ENCODE results near the gene INO80D.
"Not testable (repeated sequence)": the region's sequence is repeated elsewhere in the genome, so short reads cannot be mapped to it uniquely, and the experiment has no call there.

The INO80D gene

DNA sequence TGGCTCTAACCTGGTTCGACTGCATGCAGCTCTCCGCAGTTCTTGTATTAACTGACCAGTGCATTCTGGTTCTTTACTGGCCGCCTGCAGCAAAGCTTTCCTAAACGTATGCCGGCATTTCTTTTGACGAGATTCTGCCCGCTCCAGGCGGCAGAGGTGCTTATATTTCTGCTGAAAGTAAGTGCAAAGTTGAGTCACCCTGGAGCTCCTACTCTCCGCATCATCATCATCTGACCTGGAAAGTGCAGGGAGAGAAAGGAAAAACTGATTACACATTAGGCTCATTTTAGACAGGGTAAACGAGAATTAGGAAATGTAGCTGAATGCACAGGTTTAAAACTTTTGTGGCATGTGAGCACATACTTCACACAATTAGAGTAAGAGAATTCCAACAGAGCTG is 57.9 kb downstream of the INO80D start:
- no peak for DNase-seq (ENCODE audit: low read depth, low spot score)

DNA sequence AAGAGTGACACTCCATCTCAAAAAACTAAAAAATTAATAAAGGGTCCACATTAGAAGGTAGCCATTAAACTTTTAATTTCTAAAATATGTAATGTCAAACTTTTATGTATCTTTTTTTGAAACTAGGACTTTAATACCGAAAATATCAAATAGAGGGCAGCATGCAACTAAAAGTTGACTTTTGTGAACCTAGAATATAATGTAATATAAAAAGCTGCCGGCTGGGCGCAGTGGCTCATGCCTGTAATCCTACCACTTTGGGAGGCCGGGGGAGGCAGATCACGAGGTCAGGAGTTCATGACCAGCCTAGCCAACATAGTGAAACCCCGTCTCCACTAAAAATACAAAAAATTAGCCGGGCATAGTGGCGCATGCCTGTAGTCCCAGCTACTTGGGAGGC is 62.8 kb downstream of the INO80D start:
- no peak for DNase-seq (ENCODE audit: low read depth, low spot score)

DNA sequence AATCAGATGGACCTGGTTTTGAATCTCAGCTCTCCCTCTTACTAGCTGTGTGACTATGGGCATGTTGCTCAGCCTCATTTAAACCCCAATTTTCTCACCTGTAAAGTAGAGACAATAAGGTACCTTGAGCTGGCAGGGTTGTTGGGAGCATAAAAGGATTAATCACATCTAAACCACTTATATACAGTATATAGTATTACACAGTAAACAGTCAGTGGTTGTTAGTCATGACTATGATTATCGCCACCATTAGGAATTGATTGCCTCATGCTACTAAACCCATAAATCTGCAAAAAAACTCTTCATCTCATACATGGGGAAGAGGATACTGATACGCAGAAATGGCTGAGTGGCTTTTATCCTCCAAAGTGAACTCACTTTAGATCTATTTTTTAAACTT is 65.8 kb downstream of the INO80D start:
- DNase-seq (ENCODE audit: low read depth, low spot score): no peak

DNA sequence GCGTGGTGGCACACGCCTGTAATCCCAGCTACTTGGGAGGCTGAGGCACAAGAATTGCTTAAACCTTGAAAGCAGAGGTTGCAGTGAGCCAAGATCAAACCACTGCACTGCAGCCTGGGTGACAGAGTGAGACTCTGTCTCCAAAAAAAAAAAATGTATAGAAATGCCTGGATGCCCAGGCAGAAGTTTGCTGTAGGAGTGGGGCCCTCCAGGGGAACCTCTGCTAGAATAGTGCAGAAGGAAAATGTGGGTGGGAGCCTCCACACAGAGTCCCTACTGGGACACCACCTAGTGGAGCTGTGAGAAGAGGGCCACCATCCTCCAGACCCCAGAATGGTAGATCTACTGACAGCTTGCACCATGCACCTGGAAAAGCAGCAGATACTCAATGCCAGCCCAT is 70.2 kb downstream of the INO80D start:
- not testable (repeated sequence) for DNase-seq (ENCODE audit: low read depth, low spot score)

DNA sequence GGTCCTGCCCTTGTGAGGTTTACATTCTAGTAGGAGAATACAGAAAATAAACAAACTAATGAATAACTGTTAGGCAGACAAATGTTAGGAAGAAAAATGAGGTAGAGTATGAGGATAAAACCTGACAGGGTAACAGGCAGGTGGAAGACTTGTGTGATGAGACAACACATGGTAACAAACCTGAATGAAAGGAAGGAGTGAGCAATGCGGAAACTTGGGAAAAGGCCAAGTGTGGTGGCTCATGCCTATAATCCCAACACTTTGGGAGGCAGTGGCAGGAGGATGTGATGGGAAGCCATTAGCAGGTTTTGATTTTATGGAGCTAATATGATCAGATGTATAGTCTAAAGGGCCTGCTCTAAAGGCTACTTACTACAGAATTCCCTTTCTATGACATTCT is 74.2 kb downstream of the INO80D start:
- DNase-seq (ENCODE audit: low read depth, low spot score): no peak

DNA sequence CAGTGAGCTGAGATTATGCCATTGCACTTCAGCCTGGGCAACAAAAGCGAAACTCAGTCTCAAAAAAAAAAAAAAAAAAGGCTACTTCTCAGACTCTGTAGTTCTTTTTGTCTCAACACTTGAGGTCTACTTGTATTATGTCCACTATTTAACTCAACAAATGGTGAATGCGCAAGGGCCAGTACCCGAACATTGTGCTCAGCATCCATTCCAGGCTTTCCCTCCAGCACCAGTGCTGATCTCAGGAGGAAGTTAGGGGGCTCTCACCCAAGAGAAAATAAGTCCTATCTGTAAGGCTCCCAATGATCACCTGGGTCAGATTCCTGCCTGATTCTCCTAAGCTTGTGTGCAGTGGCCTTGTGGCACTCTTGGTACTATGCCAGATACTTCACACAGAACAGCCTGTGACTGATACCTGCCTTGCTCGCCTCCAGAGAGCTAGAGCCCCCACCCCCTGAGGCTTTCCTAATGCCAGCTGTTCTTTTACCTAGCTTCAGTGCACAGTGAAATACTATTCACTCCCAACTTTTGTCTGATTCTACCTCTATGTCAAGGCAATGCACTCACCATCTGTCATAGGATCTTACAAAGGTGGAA is 74.9 kb downstream of the INO80D start:
- no peak for DNase-seq (ENCODE audit: low read depth, low spot score)

DNA sequence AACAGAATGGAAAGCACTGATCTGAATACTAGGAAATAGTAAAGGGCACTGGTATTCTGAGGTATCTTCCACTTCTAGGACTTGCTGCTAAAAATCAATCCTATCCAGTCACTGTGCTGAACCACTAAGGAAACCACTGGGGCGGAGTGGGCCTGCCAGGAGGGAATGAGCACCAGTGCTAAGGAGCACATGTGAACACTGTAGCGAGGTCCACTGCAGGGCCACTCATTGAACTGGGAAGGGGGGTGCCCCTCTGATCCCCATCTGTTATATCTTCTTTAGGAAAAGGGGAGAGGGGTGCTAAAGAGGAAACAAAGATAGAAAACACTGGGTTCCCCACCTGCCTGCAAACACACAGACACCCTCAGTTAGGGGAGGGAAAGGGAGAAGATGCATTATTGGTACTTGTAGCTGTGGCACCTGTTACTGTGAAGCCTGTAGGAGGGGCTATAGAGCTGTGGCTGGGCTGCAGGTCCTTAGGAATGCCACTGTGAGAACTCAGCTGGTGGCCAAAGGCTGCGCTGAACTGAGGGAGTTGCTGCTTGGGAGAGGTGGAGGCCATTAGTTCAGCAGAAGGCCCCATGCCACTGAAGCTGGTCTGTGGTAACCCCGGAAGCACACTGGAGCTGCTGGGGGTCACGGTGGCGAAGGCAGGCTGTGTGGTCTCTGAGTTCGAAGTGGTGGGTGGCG is 81.8 kb downstream of the INO80D start:
- no peak for DNase-seq (ENCODE audit: low read depth, low spot score)

DNA sequence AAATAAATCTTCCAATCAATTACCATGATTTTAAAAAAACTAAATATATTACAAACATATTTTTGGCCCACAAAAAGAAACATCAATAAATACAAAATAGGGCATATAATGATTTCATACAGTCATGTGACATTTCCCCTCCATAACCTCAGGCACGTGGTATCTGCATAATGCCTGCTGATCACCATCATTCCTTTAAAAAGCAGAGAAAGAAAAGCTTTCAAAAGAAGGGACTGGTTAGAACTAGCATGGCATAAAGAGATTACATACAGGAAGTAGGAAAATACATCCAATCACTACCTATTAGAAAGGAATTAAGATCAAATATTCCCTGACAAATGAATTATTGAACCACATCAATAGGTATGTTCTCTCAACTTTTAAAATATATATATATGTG is 83.5 kb downstream of the INO80D start:
- DNase-seq (ENCODE audit: low read depth, low spot score): no peak

DNA sequence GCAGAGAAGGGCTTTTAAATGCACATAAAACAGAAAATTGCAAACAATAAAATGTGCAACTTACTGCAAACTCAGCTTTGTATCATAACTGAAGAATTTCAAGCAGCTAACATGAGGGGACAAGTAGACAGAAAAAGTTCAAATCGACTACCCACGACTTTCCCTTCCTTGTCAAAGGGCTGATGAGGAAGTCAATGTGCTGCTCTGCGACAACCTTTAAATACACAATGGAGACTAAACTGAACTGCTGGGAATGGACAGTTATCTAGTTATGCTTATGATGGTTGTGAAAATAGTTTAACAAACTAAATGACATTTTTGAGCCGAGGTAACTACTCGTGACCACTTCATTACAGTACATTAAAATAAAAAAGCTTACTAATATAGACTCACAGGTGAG is 84.1 kb downstream of the INO80D start:
- DNase-seq (ENCODE audit: low read depth, low spot score): no peak

DNA sequence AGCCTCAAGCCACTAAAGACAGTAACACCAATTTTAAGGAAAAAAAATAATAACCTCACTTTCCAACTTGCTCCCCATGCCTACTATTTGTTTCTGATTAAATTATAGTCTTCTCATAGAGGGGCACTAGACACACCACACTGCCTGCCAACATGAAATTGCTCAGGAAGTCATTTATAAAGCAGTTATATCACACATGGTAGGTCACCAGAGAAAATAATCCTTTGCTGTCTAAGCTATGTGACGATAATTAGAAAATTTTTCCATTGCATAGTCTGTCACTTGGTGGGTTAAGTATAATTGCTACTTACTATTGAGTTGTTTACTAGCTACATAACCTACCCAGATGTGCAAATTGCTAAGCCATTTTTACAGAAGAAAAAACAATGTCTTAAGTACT is 85.2 kb downstream of the INO80D start:
- no peak for DNase-seq (ENCODE audit: low read depth, low spot score)

DNA sequence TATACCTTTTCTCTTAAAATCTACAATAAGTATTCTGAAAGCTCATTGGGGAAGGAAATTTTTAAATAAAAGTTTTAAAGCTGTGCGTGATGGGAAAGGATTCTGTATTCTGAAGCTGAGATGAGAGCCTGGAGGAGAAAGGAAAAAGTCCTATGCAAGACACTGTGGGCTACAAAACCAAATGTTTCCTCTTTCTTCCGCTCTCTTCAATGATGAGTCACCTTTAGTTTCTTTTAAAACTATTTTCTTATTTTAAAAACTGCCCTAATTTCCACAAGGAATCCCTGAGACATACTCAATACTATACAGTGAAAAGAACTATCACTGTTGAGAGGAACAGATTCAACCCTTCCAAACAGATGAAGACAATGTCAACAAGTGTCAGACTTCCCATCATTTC is 87.4 kb downstream of the INO80D start:
- DNase-seq (ENCODE audit: low read depth, low spot score): no peak

DNA sequence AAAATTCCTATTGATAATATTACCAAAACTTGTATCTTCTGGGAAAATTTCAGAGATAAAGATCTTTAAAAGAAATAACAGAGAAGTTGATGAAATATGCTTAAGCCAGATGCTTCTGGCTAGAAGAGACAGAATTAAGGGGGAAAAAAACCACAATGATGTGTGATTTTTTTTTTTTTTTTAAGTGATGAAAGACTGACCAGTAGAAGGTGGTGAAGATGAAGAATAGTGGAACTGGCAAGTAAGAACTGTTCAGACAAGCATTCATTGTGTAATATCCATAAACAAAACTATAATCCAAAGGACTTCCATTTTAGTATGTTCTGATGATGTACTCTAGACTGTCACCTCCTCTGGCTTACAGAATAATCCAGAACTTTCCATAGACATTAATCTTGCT is 89.8 kb downstream of the INO80D start:
- no peak for DNase-seq (ENCODE audit: low read depth, low spot score)

DNA sequence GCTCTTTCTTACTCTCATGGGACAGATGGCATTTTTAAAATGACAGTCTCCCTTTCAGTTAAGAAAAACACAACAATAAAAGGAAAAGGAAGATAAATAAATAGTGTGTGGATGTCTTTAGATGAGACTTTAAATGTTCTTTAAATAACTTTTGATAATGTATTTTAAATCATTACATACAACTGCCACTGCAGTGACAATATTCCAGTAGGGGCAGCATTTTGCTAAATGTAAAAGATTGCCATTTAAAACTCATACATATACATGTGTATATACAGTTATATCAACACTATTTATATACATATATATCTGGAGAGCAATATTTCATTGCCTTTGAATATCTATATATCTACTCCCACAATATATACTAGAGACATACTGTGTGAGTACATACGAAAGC is 90.7 kb downstream of the INO80D start:
- no peak for DNase-seq (ENCODE audit: low read depth, low spot score)

DNA sequence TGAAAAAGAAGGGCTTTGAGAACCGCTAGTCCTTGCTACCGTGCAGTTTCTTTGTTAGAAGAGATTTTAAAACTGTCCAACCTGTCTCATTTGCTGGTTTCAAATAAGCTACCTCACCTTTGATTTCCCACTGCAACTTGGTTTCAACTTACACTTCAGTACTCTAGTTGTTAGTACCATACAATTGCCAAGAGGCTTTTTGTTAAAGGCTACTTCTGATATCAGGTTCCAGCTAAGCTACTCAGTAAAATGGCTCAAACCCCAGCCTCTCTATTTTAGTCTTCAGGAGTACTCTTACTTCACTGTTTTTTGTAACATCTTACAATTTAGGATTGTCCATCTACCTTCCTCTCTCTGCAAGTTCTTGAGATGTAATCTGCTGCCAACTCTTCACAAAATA is 91.6 kb downstream of the INO80D start:
- no peak for DNase-seq (ENCODE audit: low read depth, low spot score)

DNA sequence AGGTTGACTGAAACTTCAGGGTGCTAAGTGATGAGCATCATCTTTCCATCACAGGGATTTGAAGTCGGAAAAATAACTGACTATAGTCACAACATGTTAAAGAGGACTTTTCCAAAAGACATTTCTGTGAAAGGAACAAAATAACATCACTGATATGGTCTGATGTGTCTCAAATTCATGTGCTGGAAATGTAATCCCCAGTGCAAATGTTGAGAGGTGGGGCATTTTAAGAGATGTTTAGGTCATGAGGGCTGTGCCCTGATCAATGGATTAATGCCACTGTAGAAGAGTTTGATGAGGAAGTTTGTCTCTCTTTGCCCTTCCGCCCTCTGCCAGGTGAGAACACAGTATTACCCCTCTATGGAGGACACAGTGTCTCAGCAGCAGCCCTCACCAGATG is 95.9 kb downstream of the INO80D start:
- no peak for DNase-seq (ENCODE audit: low read depth, low spot score)

DNA sequence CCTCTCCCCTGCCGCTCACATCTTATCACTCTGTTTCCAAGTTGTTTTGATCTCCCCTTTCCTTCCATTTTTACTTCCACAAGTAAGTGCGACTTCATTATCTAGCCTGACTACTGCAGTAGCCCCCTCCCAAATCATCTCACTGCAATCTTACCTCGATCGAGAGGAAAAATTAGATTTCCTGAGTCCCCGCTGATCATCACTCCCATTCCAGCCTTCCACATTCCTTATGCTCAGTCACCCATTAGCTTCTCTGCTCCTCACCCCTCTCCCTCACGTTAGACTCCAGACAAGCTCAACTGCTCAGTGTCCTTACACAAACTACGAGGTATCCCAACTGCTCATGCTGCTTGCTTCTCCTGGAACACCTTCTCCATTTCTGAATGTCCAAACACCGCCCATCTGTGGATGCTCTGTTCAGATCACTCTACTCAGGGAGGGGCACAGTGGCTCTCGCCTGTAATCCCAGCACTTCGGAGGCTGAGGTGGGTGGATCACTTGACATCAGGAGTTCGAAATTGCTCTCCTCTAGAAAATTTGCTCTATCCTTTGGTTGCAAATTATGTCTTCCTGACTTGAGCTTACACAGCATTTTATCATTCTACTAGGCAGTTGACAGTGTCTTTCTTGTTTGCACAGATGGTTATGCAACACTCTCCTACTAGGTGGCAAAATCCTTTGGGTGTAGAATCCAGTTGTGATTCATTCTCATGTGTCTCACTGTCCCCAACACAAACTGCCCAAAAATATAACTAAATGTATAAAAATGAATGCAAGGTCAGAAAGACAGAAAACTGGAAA is 96.5 kb downstream of the INO80D start:
- no peak for DNase-seq (ENCODE audit: low read depth, low spot score)

DNA sequence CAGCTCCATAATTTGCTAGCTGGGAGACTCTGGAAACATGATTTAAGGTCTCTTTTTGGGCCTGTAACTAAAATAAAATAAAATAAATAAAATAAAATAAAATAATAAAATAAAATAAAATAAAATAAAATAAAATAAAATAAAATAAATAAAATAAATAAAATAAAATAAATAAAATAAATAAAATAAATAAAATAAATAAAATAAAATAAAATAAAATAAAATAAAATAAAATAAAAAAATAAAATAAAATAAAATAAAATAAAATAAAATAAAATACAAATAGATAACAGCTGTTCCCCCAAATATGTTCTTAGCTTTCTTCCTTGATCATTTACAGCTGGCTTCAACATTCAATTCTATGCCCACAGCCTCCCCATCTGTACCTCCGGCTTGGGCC is 97.3 kb downstream of the INO80D start:
- not testable (repeated sequence) for DNase-seq (ENCODE audit: low read depth, low spot score)

DNA sequence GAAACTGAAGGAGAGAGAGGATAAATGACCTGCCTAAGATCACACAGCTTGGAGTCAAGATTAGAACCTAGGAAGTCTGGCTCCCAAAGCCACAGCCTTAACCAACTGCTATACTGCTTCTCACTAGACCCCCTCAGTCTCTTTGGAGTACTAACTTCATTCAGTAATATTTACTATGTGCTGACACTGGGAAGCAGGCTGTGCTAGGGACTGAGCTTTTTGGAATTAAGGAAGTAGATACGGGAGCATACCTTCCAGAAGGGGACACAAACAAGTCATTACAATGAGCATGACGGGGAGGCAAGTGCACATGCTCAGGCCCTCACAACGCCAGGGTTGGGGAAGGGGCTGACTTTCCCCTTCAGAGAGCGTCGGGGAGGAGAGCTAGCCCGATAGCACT is 97.7 kb downstream of the INO80D start:
- DNase-seq (ENCODE audit: low read depth, low spot score): no peak

DNA sequence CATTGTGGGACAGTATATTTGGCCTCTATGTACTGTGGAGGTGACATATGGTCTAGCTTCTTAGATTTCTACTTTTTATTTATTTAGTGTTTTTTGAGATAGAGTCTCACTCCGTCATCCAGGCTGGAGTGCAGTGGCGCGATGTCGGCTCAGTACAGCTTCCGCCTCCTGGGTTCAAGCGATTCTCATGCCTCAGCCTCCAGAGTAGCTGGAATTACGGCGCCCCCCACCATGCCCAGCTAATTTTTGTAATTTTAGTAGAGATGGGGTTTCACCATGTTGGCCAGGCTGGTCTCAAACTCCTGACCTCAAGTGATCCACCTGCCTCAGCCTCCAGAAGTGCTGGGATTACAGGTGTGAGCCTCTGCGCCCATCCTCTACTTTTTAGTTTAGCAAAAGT is 99.6 kb downstream of the INO80D start:
- DNase-seq (ENCODE audit: low read depth, low spot score): not testable (repeated sequence)

DNA sequence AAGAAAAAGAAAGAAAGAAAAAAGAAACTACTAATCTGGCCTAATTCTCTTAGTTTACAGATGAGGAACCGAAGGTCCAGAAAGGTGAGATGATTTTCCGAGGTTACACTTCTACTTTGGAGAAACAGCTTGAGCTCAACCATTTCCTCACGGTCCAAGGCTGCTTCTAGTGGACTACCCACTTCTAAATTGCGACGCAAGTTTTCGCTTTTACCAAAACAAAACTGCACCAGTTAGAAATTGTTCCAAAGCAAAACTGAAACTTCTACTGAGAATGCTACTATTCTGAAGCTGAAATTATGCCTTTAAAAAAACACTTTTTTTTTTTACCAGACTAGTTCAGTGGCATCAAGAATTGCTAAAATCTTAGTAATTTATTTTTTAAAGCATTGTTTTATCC is 101.6 kb downstream of the INO80D start:
- no peak for DNase-seq (ENCODE audit: low read depth, low spot score)

DNA sequence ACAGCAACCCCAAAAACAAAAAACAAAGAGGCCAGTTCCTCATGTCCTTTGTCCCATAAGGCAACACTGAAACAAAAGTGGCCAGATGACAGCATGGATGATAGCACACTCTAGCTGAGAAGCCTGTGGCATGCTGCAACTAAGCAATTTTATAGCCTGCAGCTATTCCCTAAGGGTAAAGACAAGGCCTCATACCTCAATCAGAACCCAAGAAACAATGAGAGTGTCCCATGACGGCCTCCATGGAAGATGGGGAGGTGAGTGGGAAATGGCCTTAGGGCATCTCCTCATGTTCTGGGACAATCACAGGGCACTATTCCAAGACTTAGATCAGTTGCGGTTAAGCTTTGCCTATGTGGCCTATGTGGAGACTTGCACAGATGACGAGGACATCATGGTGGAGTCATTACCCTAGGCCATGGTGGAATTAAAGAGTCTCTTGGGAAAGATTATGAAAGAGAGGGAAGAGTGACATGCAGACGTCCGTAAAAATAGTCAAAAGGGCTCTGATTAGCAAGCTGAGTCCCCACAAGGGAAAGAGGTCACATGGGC is 103.1 kb downstream of the INO80D start:
- DNase-seq (ENCODE audit: low read depth, low spot score): no peak

DNA sequence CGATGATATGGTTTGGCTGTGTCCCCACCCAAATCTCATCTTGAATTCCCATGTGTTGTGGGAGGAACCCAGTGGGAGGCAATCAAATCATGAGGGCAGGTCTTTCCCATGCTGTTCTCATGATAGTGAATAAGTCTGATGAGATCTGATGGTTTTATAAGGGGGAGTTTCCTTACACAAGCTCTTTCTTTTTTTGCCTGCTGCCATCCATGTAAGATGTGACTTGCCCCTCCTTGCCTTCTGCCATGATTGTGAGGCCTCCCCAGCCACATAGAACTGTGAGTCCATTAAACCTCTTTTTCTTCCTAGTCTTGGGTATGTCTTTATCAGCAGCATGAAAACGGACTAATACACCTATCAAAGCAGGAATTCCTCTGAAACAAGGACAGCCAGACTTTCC is 107.2 kb downstream of the INO80D start:
- DNase-seq (ENCODE audit: low read depth, low spot score): not testable (repeated sequence)

DNA sequence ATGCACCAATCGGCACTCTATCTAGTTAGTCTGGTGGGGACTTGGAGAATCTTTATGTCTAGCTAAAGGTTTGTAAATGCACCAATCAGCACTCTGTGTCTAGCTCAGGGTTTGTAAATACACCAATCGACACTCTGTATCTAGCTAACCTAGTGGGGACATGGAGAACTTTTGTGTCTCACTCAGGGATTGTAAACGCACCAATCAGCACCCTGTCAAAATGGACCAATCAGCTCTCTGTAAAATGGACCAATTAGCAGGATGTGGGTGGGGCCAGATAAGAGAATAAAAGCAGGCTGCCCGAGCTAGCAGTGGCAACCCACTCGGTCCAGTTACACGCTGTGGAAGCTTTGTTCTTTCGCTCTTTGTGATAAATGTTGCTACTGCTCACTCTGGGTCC is 108.3 kb downstream of the INO80D start:
- DNase-seq (ENCODE audit: low read depth, low spot score): not testable (repeated sequence)
